ENCODE data around the gene KRT1. TPM values are rescaled to one million over a fixed set of nuclear protein-coding genes. Genes with fewer than 3 reads are reported as not detected.

KRT1 gene
- total RNA-seq, 1 donor from 2014 or later: not detected

DNA sequence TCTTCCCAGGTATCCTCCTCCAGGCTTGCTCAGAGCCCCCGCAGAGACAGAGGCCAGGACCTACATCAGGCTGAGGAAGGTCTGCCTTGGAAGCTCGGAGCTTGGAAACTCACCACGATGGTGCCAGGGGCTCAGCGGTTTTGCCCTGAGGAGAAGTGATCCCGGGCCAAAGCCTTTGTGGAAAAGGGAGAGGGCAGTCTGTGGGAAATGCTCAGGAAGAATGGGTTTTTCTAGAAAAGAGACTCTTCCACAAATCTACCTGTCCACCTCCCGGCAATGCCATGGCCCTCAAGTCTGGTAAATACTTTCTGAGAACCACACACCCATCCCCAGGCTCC, 36.2 kb downstream of the KRT1 start:
- H4K20me1 ChIP-seq (ENCODE audit: insufficient read depth, low read length): no peaks in the 10 kb centered on the region
- H3K4me3 Mint-ChIP-seq (ENCODE audit: unreplicated experiment): no peak overlapping the region
- no peaks in the 10 kb centered on the region for H3K4me1 ChIP-seq (ENCODE audit: insufficient read depth, low read length)
- no peak for TF ChIP-seq EZH2 (IDR thresholded peaks at IDR 0.05; ENCODE audit: insufficient read depth, low read length)
- TF ChIP-seq, protein P1, sequence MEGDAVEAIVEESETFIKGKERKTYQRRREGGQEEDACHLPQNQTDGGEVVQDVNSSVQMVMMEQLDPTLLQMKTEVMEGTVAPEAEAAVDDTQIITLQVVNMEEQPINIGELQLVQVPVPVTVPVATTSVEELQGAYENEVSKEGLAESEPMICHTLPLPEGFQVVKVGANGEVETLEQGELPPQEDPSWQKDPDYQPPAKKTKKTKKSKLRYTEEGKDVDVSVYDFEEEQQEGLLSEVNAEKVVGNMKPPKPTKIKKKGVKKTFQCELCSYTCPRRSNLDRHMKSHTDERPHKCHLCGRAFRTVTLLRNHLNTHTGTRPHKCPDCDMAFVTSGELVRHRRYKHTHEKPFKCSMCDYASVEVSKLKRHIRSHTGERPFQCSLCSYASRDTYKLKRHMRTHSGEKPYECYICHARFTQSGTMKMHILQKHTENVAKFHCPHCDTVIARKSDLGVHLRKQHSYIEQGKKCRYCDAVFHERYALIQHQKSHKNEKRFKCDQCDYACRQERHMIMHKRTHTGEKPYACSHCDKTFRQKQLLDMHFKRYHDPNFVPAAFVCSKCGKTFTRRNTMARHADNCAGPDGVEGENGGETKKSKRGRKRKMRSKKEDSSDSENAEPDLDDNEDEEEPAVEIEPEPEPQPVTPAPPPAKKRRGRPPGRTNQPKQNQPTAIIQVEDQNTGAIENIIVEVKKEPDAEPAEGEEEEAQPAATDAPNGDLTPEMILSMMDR (IDR thresholded peaks at IDR 0.05; ENCODE audit: insufficient read depth, low read depth, low read length): no peak
- H3K9ac ChIP-seq (ENCODE audit: low read length): no peak overlapping the region
- H3K79me2 ChIP-seq (ENCODE audit: insufficient read depth, low read length): no peaks in the 10 kb centered on the region
- DNase-seq (ENCODE audit: low read depth) (no peak), FAIRE-seq (no peak)
- no peak overlapping the region for H3K4me2 ChIP-seq (ENCODE audit: low read length)
- no peaks in the 10 kb centered on the region for H3K36me3 Mint-ChIP-seq (ENCODE audit: low read depth, unreplicated experiment)
- no peak overlapping the region for H3K27ac Mint-ChIP-seq (ENCODE audit: unreplicated experiment)
- H3K9me3 Mint-ChIP-seq (ENCODE audit: unreplicated experiment): no peaks in the 10 kb centered on the region
- peaks cover 70% of the 10 kb centered on the region for H3K27me3 Mint-ChIP-seq (ENCODE audit: low read depth, unreplicated experiment)
- no peaks in the 10 kb centered on the region for H3K9me3 ChIP-seq (ENCODE audit: insufficient read depth, low read depth, low read length)
- H3K27me3 ChIP-seq (ENCODE audit: insufficient read depth, low read length): peaks cover 21% of the 10 kb centered on the region
- H2AFZ ChIP-seq (ENCODE audit: low read depth, low read length): no peak overlapping the region
- H3K36me3 ChIP-seq (ENCODE audit: insufficient read depth, low read length): no peaks in the 10 kb centered on the region
- no peaks in the 10 kb centered on the region for H3K4me1 Mint-ChIP-seq (ENCODE audit: low read depth, unreplicated experiment)
- H3K27ac ChIP-seq (ENCODE audit: low read depth, low read length): no peak overlapping the region
- H3K4me3 ChIP-seq (ENCODE audit: insufficient read depth, low read depth, low read length): no peak overlapping the region

DNA sequence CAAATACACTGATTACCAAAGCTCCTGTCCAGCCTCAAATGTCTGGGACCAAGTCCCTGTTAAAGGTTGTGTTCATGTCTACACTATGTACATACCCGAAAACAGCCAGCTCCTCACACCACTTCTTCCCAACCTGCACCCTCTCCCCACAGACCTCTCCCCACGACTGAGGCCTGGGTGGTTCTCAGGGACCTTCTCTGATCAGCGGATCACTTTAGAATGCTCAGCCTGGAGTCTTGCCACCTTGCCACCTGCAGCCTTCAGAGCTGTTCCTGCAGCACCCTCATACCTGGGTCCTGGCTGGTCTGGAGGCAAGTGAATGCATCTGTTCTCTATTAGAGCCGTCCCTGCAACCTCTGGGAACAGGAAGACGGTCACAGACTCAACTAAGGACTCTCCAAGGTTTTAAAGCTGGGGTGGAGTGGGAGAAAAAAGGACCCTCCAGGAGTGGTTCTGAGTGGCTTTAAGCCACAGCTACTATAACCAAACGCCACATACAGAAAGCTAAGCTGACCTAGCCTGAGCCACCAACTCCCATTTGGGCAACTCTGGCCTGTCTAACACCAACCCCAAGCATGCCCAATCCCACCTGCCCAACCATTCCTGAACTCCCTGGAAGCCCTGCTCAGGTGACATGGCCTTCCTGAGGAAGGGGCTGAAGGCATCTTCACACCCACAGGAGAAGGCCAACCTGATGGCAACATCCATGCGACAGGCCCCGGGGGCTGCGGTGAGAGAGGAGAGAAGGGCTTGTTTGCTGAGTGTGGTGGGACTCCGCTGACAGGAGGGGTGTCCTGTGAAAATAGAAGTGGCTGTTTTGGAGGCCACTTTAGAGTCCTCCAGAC, 36.8 kb downstream of the KRT1 start:
- no peaks in the 10 kb centered on the region for H3K36me3 Mint-ChIP-seq (ENCODE audit: low read depth, unreplicated experiment)
- H3K27me3 ChIP-seq (ENCODE audit: insufficient read depth, low read length): peaks cover 21% of the 10 kb centered on the region
- FAIRE-seq: no peak

More for the DNA sequence above, 36.8 kb downstream of the KRT1 start:
- Mint-ChIP-seq H3K27me3 (ENCODE audit: low read depth, unreplicated experiment) (peaks cover 67% of the 10 kb centered on the region), H3K27ac (ENCODE audit: unreplicated experiment) (no peak overlapping the region), H3K4me3 (ENCODE audit: unreplicated experiment) (no peak overlapping the region), H3K4me1 (ENCODE audit: low read depth, unreplicated experiment) (no peaks in the 10 kb centered on the region), H3K9me3 (ENCODE audit: unreplicated experiment) (no peaks in the 10 kb centered on the region)
- Histone ChIP-seq H3K4me3 (ENCODE audit: insufficient read depth, low read depth, low read length) (no peak overlapping the region), H4K20me1 (ENCODE audit: insufficient read depth, low read length) (no peaks in the 10 kb centered on the region), H3K4me1 (ENCODE audit: insufficient read depth, low read length) (no peaks in the 10 kb centered on the region), H3K36me3 (ENCODE audit: insufficient read depth, low read length) (no peaks in the 10 kb centered on the region), H2AFZ (ENCODE audit: low read depth, low read length) (no peak overlapping the region), H3K27ac (ENCODE audit: low read depth, low read length) (no peak overlapping the region), H3K4me2 (ENCODE audit: low read length) (no peak overlapping the region), H3K9ac (ENCODE audit: low read length) (no peak overlapping the region), H3K79me2 (ENCODE audit: insufficient read depth, low read length) (no peaks in the 10 kb centered on the region), H3K9me3 (ENCODE audit: insufficient read depth, low read depth, low read length) (no peaks in the 10 kb centered on the region)
- TF ChIP-seq, protein P1 (IDR thresholded peaks at IDR 0.05; ENCODE audit: insufficient read depth, low read depth, low read length): no peak
- TF ChIP-seq EZH2 (IDR thresholded peaks at IDR 0.05; ENCODE audit: insufficient read depth, low read length): no peak
- no peak for DNase-seq (ENCODE audit: low read depth)

All from astrocyte (in vitro differentiated cells and primary cell).